GM12878 (cell line): ENCODE data around the gene PRELID2. TPM values are rescaled to one million over a fixed set of nuclear protein-coding genes. Genes with fewer than 3 reads are reported as not detected.

Source experiments
- ATAC-seq: fragments of 200-7000 bp; cut with Tn5 transposase; 3 replicates; pipeline ENCODE4 v1.9.1; 2020; ENCODE audit warnings: mild to moderate bottlenecking, moderate library complexity
- BruUV-seq: library from RNA; stranded (reverse); fragments of 400-500 nt; replicated peaks from 2 replicates; lab custom pipeline; 2021; lab: Mats Ljungman, UMichigan
- CTCF ChIA-PET: fragments of 300-600 bp; sonication (Branson Sonifier 250); formaldehyde crosslinking; extraction: SDS; loops from one replicate; lab custom pipeline; 2021; ENCODE audit warnings: inconsistent platforms; lab: Yijun Ruan, JAX
- POLR2A ChIA-PET: fragments of 350-600 bp; formaldehyde crosslinking; extraction: SDS; loops from one replicate; lab custom pipeline; 2021; ENCODE audit warnings: inconsistent platforms; lab: Charles Lee
- RAD21 ChIA-PET: fragments of 300-600 bp; sonication (Branson Sonifier 250); formaldehyde crosslinking; loops from one replicate; lab custom pipeline; 2023; ENCODE audit warnings: antibody characterized with exemption; ENCODE audit not compliant: unreplicated experiment; lab: Charles Lee
- SMC1A ChIA-PET: fragments of 300-600 bp; sonication (Branson Sonifier 250); formaldehyde crosslinking; loops from one replicate; lab custom pipeline; 2023; ENCODE audit not compliant: unreplicated experiment, uncharacterized antibody; lab: Charles Lee
- DNase-seq: peaks from one replicate; pipeline ENCODE4 v3.0.0-alpha.2; 2011; ENCODE audit warnings: low read depth, low spot score
- FAIRE-seq: peaks from 3 replicates; lab custom pipeline; 2011; peaks lifted over from hg19 to GRCh38; lab: Jason Lieb, UNC
- H2AFZ ChIP-seq: 2 replicates; pipeline ENCODE4 v1.6.0; 2011; ENCODE audit warnings: low read depth, low read length, control low read depth; ENCODE audit not compliant: control insufficient read depth
- H3K27ac ChIP-seq: 2 replicates; pipeline ENCODE4 v1.5.1; 2011; ENCODE audit warnings: control low read depth; ENCODE audit not compliant: control insufficient read depth, insufficient read depth
- H3K27me3 ChIP-seq, 2 experiments: replicated peaks in 1 of 2; 2 replicates each; pipeline versions ENCODE4 v1.6.0 to v1.6.1; 2011; ENCODE audit warnings: low read length in 1 of 2; ENCODE audit not compliant: control insufficient read depth in 2 of 2, insufficient read depth in 2 of 2
- H3K36me3 ChIP-seq, 2 experiments: 2 replicates each; pipeline ENCODE4 v1.5.1; 2011; ENCODE audit warnings: low read length in 1 of 2; ENCODE audit not compliant: control insufficient read depth in 2 of 2, insufficient read depth in 2 of 2
- H3K4me1 ChIP-seq: 2 replicates; pipeline ENCODE4 v1.6.1; 2011; ENCODE audit warnings: mild to moderate bottlenecking, low read length, moderate library complexity, mixed read lengths; ENCODE audit not compliant: control insufficient read depth, insufficient read depth
- H3K4me2 ChIP-seq: 2 replicates; pipeline ENCODE4 v1.6.0; 2011; ENCODE audit warnings: control low read depth; ENCODE audit not compliant: control insufficient read depth, insufficient read depth
- H3K4me3 ChIP-seq: fragments of 200-600 bp; sonication (generic); 2 replicates; pipeline ENCODE4 v1.5.1; 2016
- H3K79me2 ChIP-seq: 2 replicates; pipeline ENCODE4 v1.6.0; 2011; ENCODE audit warnings: low read length; ENCODE audit not compliant: control insufficient read depth, insufficient read depth
- H3K9ac ChIP-seq: 2 replicates; pipeline ENCODE4 v1.8.0; 2011; ENCODE audit warnings: low read length, control low read depth, mixed read lengths; ENCODE audit not compliant: control insufficient read depth, insufficient read depth
- H3K9me3 ChIP-seq: replicated peaks from 3 replicates; pipeline ENCODE4 v1.5.1; 2011; ENCODE audit warnings: mild to moderate bottlenecking, low read length; ENCODE audit not compliant: control insufficient read depth, insufficient read depth
- H4K20me1 ChIP-seq: 2 replicates; pipeline ENCODE4 v1.6.0; 2011; ENCODE audit not compliant: control insufficient read depth, insufficient read depth
- BMI1 ChIP-seq: fragments of 450-650 bp; IDR thresholded peaks from 2 replicates; pipeline ENCODE4 v1.6.1; 2016; ENCODE audit warnings: mild to moderate bottlenecking, moderate library complexity, borderline replicate concordance
- CREM ChIP-seq: IDR thresholded peaks from 2 replicates; pipeline ENCODE4 v1.6.1; 2014; ENCODE audit warnings: antibody characterized with exemption, low read depth
- HDGF ChIP-seq: fragments of 450-650 bp; IDR thresholded peaks from 2 replicates; pipeline ENCODE4 v1.6.1; 2016; ENCODE audit warnings: antibody characterized with exemption
- IRF4 ChIP-seq: IDR thresholded peaks from 2 replicates; pipeline ENCODE4 v1.6.1; 2011; ENCODE audit warnings: low read depth, low read length
- MTA3 ChIP-seq: IDR thresholded peaks from 2 replicates; pipeline ENCODE4 v1.6.1; 2012; ENCODE audit warnings: low read length, inconsistent platforms, borderline replicate concordance
- NFIC ChIP-seq: IDR thresholded peaks from 2 replicates; pipeline ENCODE4 v1.6.1; 2012; ENCODE audit warnings: low read depth, mild to moderate bottlenecking, inconsistent platforms, low read length, moderate library complexity
- NRF1 ChIP-seq: conservative IDR thresholded peaks from 2 replicates; pipeline ENCODE4 v1.6.1; 2011; ENCODE audit warnings: mild to moderate bottlenecking, low read depth, low read length, improper control_type of control experiment
- PAX5 ChIP-seq: IDR thresholded peaks from 2 replicates; pipeline ENCODE4 v1.6.1; 2011; ENCODE audit warnings: low read depth, low read length, borderline replicate concordance
- PML ChIP-seq: IDR thresholded peaks from 2 replicates; pipeline ENCODE4 v1.6.1; 2012; ENCODE audit warnings: low read length, inconsistent platforms
- POLR2A ChIP-seq: IDR thresholded peaks from 2 replicates; pipeline ENCODE4 v1.6.1; 2011; ENCODE audit warnings: low read depth, mild to moderate bottlenecking, low read length
- POLR2AphosphoS5 ChIP-seq: IDR thresholded peaks from 2 replicates; pipeline ENCODE4 v1.6.1; 2011; ENCODE audit warnings: mild to moderate bottlenecking, low read length, inconsistent platforms
- RB1 ChIP-seq: fragments of 450-650 bp; formaldehyde crosslinking; IDR thresholded peaks from 2 replicates; pipeline ENCODE4 v1.6.1; 2017; ENCODE audit warnings: mild to moderate bottlenecking, borderline replicate concordance
- RBBP5 ChIP-seq: fragments of 200-600 bp; sonication (generic); conservative IDR thresholded peaks from 2 replicates; pipeline ENCODE4 v1.6.1; 2016
- SMAD5 ChIP-seq: IDR thresholded peaks from 2 replicates; pipeline ENCODE4 v1.6.1; 2016; ENCODE audit warnings: antibody characterized with exemption, low read depth
- TAF1 ChIP-seq: IDR thresholded peaks from 2 replicates; pipeline ENCODE4 v1.6.1; 2011; ENCODE audit warnings: mild to moderate bottlenecking, low read depth, low read length, borderline replicate concordance
- WGBS: methylation state at CpG from one replicate; pipeline ENCODE4 v1.1.6; 2016; ENCODE audit warnings: low lambda C conversion rate; ENCODE audit not compliant: insufficient replicate concordance, insufficient coverage; ENCODE audit errors: missing lambda C conversion rate; 5-methylcytosine and 5-hydroxymethylcytosine counted together
- in situ Hi-C: fragments of 300-500 bp; cut with MboI; formaldehyde crosslinking; loops from 9 replicates; pipeline ENCODE4 v1.14.3; 2018; ENCODE audit warnings: mixed read lengths
- intact Hi-C: fragments of 100-400 bp; cut with micrococcal nuclease; formaldehyde crosslinking; loops from one replicate; pipeline ENCODE4 v1.14.2; 2022; ENCODE audit not compliant: unreplicated experiment
- polyA plus RNA-seq, 11 experiments: library from polyadenylated mRNA; depleted of rRNA in 4 of 11; unstranded in 6 of 11; stranded (reverse) in 5 of 11; fragments of >200 nt; fragmentation: Nextera tagmentation in 4 of 11; fragmentation: Illumina TruSeq in 1 of 11; extraction: Ambion mirVana in 4 of 11; extraction: Trizol in 1 of 11; gene quantifications; 1 replicate in 1 of 11; 2 replicates in 10 of 11; pipeline versions ENCODE4 v1.2.1 to v1.2.3, GENCODE V29; 2011 to 2016; ENCODE audit warnings: inconsistent platforms in 2 of 11, missing spikeins in 2 of 11, low read depth in 1 of 11
- total RNA-seq, 4 experiments: library from RNA; depleted of rRNA in 3 of 4; stranded (reverse); fragments of >200 nt in 3 of 4; fragmentation: Illumina TruSeq in 1 of 4; extraction: Trizol in 1 of 4; gene quantifications; 2 replicates each; pipeline versions ENCODE4 v1.2.1 to v1.2.3, GENCODE V29; 2013 to 2021
- TF ChIP-seq, protein P1 (sequence below): IDR thresholded peaks from 2 replicates; pipeline ENCODE4 v1.6.1; 2011; ENCODE audit warnings: low read depth, mild to moderate bottlenecking, low read length, moderate library complexity, borderline replicate concordance; ENCODE audit errors: extremely low read depth
- TF ChIP-seq, protein P2 (sequence below): IDR thresholded peaks from 2 replicates; pipeline ENCODE4 v1.6.1; 2012; ENCODE audit warnings: low read length, inconsistent platforms
- TF ChIP-seq, protein P3 (sequence below): fragments of 450-650 bp; IDR thresholded peaks from 2 replicates; pipeline ENCODE4 v1.6.1; 2016; ENCODE audit warnings: mild to moderate bottlenecking

The PRELID2 gene
- total and polyA plus RNA-seq, 10 of the 15 experiments (the other 5 are each of a cell fraction or from before 2014, with no cell fraction given): 0.07 to 0.31 (median 0.13) TPM; not detected in 5

DNA sequence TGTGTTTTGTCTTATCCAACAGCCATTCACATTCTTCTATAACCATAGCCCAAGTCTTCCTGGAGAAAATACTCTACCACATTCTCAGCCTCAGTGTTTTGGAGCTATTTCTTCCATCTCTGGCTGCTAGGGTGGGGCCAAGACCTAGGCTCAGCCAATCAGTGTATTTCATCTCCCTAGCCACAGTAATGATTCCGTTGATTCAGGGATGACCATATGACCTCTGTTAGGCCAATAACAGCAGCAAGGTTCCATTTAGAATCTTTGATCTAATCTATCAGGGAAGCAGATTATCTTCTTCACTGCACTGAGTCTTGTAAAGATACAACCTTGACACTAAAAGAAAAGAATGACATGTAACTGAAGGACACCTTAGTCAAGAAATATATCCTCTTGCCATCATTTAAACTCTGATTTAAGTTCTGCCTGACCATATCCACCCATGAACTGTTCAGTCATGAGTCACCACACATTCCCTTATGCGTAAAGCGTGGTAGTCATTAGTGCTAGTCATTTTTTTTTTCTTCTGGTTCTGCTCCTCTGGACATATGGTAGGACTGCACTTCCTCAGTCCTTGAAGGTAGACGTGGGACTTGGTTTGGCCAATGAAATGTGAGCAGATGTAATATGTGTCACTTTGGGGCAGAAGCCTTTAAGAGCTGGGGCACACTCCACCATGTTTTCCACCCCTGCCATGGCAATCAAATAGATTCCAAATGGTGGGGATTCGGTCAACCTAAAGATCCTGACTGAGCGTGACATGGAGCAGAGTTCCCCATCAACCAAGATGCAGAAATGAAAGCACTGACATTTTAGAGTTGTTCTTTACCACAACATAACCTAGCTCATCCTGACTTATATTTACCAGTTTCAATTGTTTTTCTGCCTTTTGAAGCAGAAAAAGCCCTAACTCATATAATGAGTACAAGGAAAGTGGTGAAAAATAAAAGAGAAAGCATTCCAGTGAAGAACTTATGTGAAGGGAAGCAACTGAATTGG lies 12.7 kb upstream of the PRELID2 start:
- ATAC-seq (no peak), FAIRE-seq (no peak), DNase-seq (no peak)
- SMC1A ChIA-PET: no interaction called here
- CTCF ChIA-PET: no interaction called here
- in situ Hi-C loops (no loop called here), intact Hi-C loops (no loop called here)
- Histone ChIP-seq H3K9me3 (no peaks in the 10 kb centered on the region), H3K4me2 (no peak overlapping the region), H4K20me1 (no peaks in the 10 kb centered on the region), H3K27me3 (no peaks in the 10 kb centered on the region), H3K4me1 (no peaks in the 10 kb centered on the region), H3K9ac (no peak overlapping the region), H3K4me3 (no peak overlapping the region), H3K27ac (no peak overlapping the region), H3K79me2 (no peaks in the 10 kb centered on the region), H2AFZ (no peak overlapping the region), H3K36me3 (no peaks in the 10 kb centered on the region)
- no TSS peak for BruUV-seq
- POLR2A ChIA-PET: no interaction called here
- TF ChIP-seq, protein P1, sequence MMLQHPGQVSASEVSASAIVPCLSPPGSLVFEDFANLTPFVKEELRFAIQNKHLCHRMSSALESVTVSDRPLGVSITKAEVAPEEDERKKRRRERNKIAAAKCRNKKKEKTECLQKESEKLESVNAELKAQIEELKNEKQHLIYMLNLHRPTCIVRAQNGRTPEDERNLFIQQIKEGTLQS: no peak
- TF ChIP-seq BMI1 (no peak), PML (no peak), NFIC (no peak), HDGF (no peak), RB1 (no peak), IRF4 (no peak), PAX5 (no peak), POLR2AphosphoS5 (no peak), POLR2A (no peak), SMAD5 (no peak), RBBP5 (no peak), NRF1 (no peak), MTA3 (no peak), CREM (no peak), TAF1 (no peak)
- TF ChIP-seq, protein P2, sequence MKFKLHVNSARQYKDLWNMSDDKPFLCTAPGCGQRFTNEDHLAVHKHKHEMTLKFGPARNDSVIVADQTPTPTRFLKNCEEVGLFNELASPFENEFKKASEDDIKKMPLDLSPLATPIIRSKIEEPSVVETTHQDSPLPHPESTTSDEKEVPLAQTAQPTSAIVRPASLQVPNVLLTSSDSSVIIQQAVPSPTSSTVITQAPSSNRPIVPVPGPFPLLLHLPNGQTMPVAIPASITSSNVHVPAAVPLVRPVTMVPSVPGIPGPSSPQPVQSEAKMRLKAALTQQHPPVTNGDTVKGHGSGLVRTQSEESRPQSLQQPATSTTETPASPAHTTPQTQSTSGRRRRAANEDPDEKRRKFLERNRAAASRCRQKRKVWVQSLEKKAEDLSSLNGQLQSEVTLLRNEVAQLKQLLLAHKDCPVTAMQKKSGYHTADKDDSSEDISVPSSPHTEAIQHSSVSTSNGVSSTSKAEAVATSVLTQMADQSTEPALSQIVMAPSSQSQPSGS: no peak
- TF ChIP-seq, protein P3, sequence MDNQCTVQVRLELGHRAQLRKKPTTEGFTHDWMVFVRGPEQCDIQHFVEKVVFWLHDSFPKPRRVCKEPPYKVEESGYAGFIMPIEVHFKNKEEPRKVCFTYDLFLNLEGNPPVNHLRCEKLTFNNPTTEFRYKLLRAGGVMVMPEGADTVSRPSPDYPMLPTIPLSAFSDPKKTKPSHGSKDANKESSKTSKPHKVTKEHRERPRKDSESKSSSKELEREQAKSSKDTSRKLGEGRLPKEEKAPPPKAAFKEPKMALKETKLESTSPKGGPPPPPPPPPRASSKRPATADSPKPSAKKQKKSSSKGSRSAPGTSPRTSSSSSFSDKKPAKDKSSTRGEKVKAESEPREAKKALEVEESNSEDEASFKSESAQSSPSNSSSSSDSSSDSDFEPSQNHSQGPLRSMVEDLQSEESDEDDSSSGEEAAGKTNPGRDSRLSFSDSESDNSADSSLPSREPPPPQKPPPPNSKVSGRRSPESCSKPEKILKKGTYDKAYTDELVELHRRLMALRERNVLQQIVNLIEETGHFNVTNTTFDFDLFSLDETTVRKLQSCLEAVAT: no peak
- 2% methylated on average over 6 of the region's 6 CpGs for WGBS
- RAD21 ChIA-PET: no interaction called here
